ENCODE measurements around the gene DUSP6.

DNA sequence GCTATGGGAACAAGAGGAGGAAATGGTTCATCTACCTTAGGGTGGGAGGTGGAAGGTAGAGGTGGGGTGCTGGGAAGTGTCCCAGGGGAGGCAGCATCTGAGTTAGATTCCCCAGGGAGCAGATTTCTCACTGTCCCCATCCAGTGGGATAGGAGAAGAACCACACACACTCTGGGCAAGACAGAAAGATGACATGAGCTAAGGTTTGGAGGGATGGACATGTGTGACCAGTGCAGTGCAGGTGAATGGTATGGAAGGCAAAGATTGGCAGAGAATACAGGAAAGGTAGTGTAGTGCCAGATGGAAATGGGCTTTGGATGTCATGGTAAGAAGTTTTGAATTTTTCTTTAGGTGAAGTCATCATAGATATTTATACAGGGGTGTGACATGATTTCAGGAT lies 11.3 kb upstream of the DUSP6 start:
- TF ChIP-seq, protein P1, sequence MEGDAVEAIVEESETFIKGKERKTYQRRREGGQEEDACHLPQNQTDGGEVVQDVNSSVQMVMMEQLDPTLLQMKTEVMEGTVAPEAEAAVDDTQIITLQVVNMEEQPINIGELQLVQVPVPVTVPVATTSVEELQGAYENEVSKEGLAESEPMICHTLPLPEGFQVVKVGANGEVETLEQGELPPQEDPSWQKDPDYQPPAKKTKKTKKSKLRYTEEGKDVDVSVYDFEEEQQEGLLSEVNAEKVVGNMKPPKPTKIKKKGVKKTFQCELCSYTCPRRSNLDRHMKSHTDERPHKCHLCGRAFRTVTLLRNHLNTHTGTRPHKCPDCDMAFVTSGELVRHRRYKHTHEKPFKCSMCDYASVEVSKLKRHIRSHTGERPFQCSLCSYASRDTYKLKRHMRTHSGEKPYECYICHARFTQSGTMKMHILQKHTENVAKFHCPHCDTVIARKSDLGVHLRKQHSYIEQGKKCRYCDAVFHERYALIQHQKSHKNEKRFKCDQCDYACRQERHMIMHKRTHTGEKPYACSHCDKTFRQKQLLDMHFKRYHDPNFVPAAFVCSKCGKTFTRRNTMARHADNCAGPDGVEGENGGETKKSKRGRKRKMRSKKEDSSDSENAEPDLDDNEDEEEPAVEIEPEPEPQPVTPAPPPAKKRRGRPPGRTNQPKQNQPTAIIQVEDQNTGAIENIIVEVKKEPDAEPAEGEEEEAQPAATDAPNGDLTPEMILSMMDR (IDR thresholded peaks at IDR 0.05): no peak
- no peak for TF ChIP-seq POLR2AphosphoS5 (IDR thresholded peaks at IDR 0.05)
- no peak for TF ChIP-seq EP300 (IDR thresholded peaks at IDR 0.05; ENCODE audit: low read depth)

Data from transverse colon (tissue), 4 donors.